GM19240 (cell line): Measurements from ENCODE around the gene SMARCC1.

Source experiments
- DNase-seq: peaks from one replicate; pipeline ENCODE4 v3.0.0; 2011; ENCODE audit warnings: low spot score; ENCODE audit not compliant: insufficient read length

SMARCC1 gene

GRCh38 chr3:47635536-47635935 is 146.2 kb downstream of the SMARCC1 start:
- DNase-seq, result no peak

GRCh38 chr3:47634996-47635395 is 146.7 kb downstream of the SMARCC1 start:
- no peak for DNase-seq

- no peak for DNase-seq
These were observed 150.9 kb downstream of the SMARCC1 start for GRCh38 chr3:47630810-47631209.

GRCh38 chr3:47629770-47630169 is 151.9 kb downstream of the SMARCC1 start:
- no peak for DNase-seq

GRCh38 chr3:47628426-47628825 is 153.3 kb downstream of the SMARCC1 start:
- DNase-seq, result no peak

- DNase-seq, result no peak
These were observed 158.8 kb downstream of the SMARCC1 start for GRCh38 chr3:47622671-47623461.

GRCh38 chr3:47617086-47618010 is 164.3 kb downstream of the SMARCC1 start:
- no peak for DNase-seq

GRCh38 chr3:47614788-47615187 is 166.9 kb downstream of the SMARCC1 start:
- no peak for DNase-seq

GRCh38 chr3:47613722-47614121 is 168.0 kb downstream of the SMARCC1 start:
- DNase-seq, result no peak

- DNase-seq, result no peak
These were observed 168.8 kb downstream of the SMARCC1 start for GRCh38 chr3:47612879-47613278.

- DNase-seq, result no peak
These were observed 169.5 kb downstream of the SMARCC1 start for GRCh38 chr3:47612178-47612577.

- no peak for DNase-seq
These were observed 170.1 kb downstream of the SMARCC1 start for GRCh38 chr3:47611576-47611975.

- no peak for DNase-seq
These were observed 171.1 kb downstream of the SMARCC1 start for GRCh38 chr3:47610583-47610982.

- no peak for DNase-seq
These were observed 174.4 kb downstream of the SMARCC1 start for GRCh38 chr3:47607335-47607734.

- no peak for DNase-seq
These were observed 175.5 kb downstream of the SMARCC1 start for GRCh38 chr3:47606165-47606564.

GRCh38 chr3:47605652-47606051 is 176.0 kb downstream of the SMARCC1 start:
- DNase-seq, result no peak

- DNase-seq, result no peak
These were observed 177.5 kb downstream of the SMARCC1 start for GRCh38 chr3:47604145-47604544.

- no peak for DNase-seq
These were observed 178.4 kb downstream of the SMARCC1 start for GRCh38 chr3:47603332-47603731.

- DNase-seq, result no peak
These were observed 180.4 kb downstream of the SMARCC1 start for GRCh38 chr3:47601281-47601680.

GRCh38 chr3:47594792-47595191 is 186.9 kb downstream of the SMARCC1 start:
- no peak for DNase-seq

- no peak for DNase-seq
These were observed 189.5 kb downstream of the SMARCC1 start for GRCh38 chr3:47592066-47592795.

GRCh38 chr3:47590216-47590615 is 191.5 kb downstream of the SMARCC1 start:
- DNase-seq, result no peak
